MG63 (cell line): ENCODE measurements around the gene RAPGEF4. TPM values are rescaled to one million over a fixed set of nuclear protein-coding genes. Genes with fewer than 3 reads are reported as not detected.
A peak's percentile ranks its signal among the peaks of the same experiment; 100 is the strongest.

Experiments
- DNase-seq: peaks from one replicate; pipeline ENCODE4 v3.0.0-alpha.2; 2020
- H3K27me3 ChIP-seq: fragments of 250-450 bp; sonication (Bioruptor Pico); 2 replicates; pipeline ENCODE4 v1.5.1; 2020; ENCODE audit warnings: mild to moderate bottlenecking, moderate library complexity
- H3K36me3 ChIP-seq: fragments of 250-450 bp; sonication (Bioruptor Pico); 2 replicates; pipeline ENCODE4 v1.5.1; 2020; ENCODE audit warnings: mild to moderate bottlenecking, moderate library complexity
- H3K4me3 ChIP-seq: fragments of 250-450 bp; sonication (Bioruptor Pico); 2 replicates; pipeline ENCODE4 v1.5.1; 2020; ENCODE audit warnings: mild to moderate bottlenecking, moderate library complexity
- H3K9me3 ChIP-seq: fragments of 250-450 bp; sonication (Bioruptor Pico); 2 replicates; pipeline ENCODE4 v1.5.1; 2020; ENCODE audit warnings: mild to moderate bottlenecking, moderate library complexity
- total RNA-seq: library from RNA; depleted of rRNA; stranded (reverse); fragments of >200 nt; shearing (Covaris generic); gene quantifications from 2 replicates; pipeline ENCODE4 v1.2.3, GENCODE V29; 2014; ENCODE audit warnings: low replicate concordance; rRNA removed

The RAPGEF4 gene
- total RNA-seq: not detected in 2 replicates

DNA sequence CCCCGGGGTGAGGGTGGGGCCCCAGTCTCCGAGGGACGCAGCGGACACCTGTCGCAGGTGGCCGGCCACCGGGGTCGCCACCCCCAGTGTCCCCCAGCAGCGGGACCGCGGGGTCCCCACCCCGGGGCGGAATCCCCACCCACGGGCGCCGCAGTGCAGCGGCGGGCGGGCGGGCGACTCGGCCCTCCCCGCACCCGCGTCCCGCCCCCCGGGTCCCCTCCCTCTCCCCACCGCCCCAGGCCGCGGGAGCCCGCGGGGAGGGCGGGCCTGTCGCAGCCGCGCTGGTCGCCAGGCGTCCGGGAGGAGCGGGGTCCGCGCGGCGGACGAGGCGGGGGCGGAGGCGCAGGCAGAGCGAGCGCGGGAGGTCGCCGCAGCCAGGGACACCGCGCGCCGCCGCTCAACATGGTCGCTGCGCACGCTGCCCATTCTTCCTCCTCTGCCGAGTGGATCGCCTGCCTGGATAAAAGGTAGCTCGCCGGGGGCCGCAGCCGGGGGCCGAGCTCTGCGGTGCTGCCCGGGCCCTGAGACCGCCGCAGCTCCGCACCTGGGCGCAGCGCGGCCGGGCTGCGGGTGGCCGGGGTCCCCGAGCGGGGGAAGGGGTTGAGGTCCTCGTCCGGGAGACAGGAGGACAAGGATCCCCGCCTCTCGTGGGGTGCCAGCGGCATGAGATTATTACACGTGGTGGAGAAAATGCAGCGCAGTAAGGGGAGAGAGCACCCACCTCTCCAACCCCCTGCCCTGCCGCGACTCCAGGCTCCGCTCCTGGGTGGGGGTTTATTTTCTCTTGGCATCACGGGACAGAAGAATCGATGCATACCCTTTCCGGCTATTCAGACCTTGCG is at the start of gene RAPGEF4:
TSS of gene RAPGEF4 (plus strand) at position 264 of the 842 bp plus-strand sequence. CDS start at position 403, 139 bp downstream.
- peak; percentile 21 for DNase-seq
- Histone ChIP-seq H3K4me3 (peak within 1 kb of the TSS; percentile 27), H3K9me3 (no peaks in the 10 kb centered on the region), H3K36me3 (no peaks in the 10 kb centered on the region), H3K27me3 (peaks cover 8% of the 10 kb centered on the region; the same call in 1 of the 2 replicates)

DNA sequence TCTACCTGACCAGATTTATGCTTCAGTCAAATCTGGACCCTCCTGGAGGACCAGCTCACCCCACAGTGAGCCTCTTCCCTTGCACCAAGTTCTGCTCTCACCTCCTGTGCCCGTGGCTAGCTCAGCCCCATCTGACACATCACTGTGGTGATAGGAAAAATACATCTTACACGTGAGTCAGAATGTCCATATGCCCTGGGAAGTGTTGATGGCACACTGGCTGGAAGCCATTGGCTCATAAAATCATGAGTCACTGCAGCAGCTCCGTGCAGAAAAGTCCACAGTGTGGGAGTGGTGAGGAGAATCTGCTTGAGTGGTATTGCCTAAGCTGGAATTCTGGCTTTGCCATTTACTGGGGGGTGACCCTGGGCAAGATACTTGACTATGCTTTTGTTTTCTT is 42.6 kb upstream of the RAPGEF4 start:
- peak; percentile 94 for DNase-seq
- H3K27me3 ChIP-seq: no peaks in the 10 kb centered on the region
- H3K36me3 ChIP-seq: no peaks in the 10 kb centered on the region
- H3K9me3 ChIP-seq: no peaks in the 10 kb centered on the region; the same call in 1 of the 2 replicates
- no peak overlapping the region for H3K4me3 ChIP-seq

DNA sequence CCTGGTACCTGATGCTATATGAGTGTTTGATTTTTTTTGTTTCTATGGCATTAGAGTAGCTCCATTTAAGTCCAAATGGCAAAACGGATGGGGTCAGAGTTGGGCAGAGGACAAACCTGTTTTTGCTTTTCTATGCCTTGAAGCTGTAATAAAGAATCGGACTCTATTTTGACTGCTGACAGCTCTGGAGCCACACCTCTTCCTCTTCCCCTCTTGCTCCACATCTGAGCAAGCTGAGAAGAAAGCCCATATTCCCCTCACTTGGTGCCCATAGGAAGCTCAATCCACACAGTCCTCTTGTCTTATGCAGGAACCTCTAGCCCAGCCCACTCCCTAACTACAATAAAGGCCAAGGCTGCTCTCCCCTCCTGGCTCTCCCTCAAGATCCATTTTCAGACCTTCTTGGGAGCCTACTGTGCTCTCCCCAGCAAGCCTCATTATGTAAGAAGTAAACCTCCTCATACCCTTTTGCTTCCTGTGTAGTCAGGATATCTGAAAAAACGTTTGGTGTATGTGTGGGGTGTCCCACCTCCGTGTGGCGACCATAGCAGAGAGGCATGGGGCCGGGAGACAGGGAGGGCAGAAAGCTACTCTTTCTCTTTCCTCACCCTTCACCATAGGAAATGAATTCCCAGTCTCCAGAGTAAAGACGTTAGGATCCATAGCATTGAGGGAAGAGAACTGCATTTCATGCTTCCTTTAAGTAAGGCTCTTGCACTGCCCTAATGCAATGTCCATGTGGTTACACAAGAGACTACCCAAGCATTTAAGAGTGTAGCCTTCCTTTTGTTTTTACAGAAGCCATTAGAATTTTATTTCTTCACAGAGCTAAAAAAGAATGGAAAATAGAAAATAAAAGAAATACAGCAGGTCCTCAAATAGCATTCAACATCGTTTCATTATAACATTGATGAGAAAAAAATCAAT is 41.9 kb upstream of the RAPGEF4 start:
- DNase-seq: no peak
- no peaks in the 10 kb centered on the region for H3K36me3 ChIP-seq
- no peak overlapping the region for H3K4me3 ChIP-seq
- H3K27me3 ChIP-seq: no peaks in the 10 kb centered on the region
- H3K9me3 ChIP-seq: no peaks in the 10 kb centered on the region; the same call in 1 of the 2 replicates

DNA sequence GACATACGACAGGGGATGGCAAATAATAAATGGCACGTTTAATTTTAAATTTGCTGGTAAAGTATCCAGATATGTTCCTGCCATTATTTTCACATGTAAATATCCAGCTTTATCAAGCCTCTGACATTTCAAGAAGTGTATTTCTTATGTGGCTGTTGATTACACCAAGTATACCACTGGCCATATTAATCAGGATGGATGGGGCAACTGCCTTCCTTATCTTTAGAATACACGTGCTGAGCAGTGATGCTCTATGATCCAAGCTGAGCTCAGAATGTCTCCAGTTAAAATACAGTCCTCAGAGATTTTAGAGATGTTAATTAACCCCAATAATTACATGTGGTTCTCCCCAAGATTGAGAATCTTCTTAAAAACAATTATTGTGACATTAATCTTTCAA is 38.3 kb upstream of the RAPGEF4 start:
- Histone ChIP-seq H3K27me3 (no peaks in the 10 kb centered on the region), H3K36me3 (no peaks in the 10 kb centered on the region), H3K9me3 (no peaks in the 10 kb centered on the region), H3K4me3 (no peak overlapping the region)
- DNase-seq: no peak

DNA sequence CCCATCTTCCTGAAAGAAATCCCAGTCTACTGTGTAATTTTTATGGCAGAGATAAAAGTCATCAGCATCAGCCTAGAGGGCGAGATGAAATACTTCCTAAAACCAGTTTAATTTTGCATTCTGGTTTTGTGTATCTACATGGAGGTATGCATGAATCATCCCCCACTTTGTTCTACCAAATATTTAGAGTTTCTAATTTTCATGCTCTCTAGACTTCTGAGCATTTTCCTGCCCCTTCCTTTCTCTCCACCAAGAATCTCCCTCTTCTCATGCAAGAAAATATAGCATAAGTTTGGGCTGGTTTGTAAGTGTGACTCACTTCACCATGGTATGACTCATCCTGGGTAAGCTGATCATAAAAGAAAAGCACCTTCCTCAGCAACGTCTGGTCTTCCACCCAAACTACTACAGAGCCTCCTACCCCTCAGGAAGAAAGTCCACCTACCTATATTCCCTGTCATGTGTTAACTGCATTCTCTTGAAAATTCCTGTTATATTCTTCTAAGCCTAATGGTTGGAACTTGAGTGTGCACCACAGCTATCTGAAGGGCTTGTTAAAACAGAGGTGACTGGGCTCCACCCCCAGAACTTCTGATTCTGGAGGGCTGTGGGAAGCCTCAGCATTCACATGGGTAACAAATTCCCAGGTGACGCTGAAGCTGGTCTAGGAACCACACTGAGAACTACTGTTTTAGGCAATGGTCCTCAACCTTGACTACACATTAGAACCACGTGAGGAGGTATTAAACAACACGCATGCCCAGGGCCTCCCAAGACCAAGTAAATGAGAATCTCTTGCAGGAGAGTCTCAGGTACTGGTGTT is 37.4 kb upstream of the RAPGEF4 start:
- DNase-seq: peak; percentile 30
- H3K36me3 ChIP-seq: no peaks in the 10 kb centered on the region
- H3K27me3 ChIP-seq: no peaks in the 10 kb centered on the region
- H3K9me3 ChIP-seq: no peaks in the 10 kb centered on the region
- H3K4me3 ChIP-seq: no peak overlapping the region

DNA sequence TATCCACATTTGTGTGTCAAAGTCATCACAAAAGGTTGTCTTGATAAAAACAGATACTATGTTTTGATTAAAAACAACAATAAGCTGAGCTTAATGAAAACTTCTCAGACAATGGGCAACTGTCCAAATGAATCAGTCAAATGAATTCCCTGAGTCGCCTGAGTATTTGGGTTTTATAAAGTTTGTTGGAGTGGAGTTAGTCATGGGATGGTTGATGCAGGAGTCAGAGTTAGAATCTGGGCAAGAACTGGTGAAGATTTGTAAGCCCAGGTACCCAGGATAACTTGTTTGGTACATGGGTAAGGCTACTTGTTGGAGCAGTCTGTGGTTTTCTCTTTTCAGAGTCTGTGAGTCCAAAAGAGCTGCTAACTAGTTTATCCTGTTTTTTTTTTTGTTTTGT is 34.4 kb upstream of the RAPGEF4 start:
- Histone ChIP-seq H3K4me3 (no peak overlapping the region), H3K9me3 (no peaks in the 10 kb centered on the region), H3K27me3 (no peaks in the 10 kb centered on the region), H3K36me3 (no peaks in the 10 kb centered on the region)
- DNase-seq: peak; percentile 24

DNA sequence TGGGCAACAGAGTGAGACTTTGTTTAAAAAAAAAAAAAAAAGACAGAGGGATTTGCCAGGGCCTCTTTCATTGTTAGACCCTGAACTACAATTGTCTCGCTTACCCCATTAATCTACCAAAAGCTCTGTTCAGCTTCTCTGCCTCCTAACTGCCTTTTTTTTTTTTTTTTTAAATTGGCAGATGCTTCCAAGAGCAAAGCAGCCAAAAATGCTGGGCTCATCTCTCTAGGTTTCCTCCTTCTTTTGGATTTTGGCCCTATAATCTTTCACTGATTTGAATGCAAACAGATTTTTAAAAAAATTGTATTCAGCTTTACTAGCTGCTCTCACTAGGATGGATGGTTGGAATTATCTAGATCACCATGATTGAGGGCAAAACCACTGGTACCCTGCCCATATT is 33.2 kb upstream of the RAPGEF4 start:
- no peaks in the 10 kb centered on the region for H3K36me3 ChIP-seq
- H3K4me3 ChIP-seq: no peak overlapping the region
- no peak for DNase-seq
- no peaks in the 10 kb centered on the region for H3K27me3 ChIP-seq
- no peaks in the 10 kb centered on the region for H3K9me3 ChIP-seq

DNA sequence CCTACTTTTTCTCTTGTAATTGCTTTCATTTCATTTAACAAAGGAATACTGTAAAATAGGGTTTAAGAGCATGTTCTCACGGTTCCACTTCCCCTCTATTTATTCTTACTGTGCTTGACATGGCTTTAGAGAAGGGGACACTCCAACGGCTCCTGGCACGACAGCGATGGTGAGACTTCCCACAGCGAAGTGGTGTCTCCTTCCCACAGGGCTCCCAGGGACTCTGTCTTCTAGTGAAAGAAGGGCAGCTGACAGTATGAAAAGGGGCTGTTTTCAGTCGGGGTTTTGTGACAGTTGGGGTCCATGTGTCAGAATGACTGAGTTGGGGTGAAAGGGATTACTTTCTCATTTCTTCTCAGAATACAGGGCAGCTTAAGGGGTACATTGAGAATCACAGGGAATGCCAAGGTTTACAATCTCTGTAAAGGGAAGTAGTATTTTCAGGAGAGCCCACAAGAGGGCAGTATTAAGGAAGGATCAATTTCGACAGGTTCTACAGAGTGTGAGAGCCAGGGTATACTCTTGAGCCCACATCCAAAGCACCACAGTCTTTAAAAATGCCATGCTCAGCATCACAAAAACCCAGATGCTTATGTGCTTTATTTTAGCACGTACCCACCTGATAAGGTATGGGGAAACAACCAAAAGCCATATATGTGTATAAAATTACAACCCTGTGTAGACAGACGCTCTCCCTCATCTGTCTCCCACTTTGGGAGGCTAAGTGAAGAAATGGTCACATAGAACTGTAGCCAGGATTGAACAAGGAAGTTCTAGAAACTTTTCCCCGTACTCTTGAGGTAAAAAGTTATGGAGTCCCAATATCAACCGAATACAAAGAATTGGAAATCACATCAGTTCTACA is 31.3 kb upstream of the RAPGEF4 start:
- Histone ChIP-seq H3K4me3 (no peak overlapping the region), H3K36me3 (no peaks in the 10 kb centered on the region), H3K9me3 (no peaks in the 10 kb centered on the region), H3K27me3 (no peaks in the 10 kb centered on the region; the same call in 1 of the 2 replicates)
- DNase-seq: no peak

DNA sequence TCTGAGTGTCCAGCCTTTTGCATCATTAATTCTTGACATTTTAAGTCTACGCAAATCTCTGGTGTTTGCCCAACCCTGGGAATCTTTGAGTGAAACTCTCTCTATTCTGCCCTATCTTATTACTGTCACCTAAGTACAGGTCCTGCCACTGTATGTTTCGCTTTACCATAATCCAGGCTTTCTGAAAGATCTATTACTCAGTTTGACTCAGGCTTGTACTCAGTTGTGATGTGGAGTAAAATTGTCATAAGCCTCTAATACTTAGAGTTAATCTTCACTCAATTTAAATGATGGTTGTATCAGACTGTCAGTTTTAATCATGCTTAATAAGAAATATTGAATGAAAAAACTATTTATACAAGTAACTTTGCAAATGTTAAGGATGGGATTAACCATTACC is 30.3 kb upstream of the RAPGEF4 start:
- Histone ChIP-seq H3K9me3 (no peaks in the 10 kb centered on the region), H3K36me3 (no peaks in the 10 kb centered on the region), H3K4me3 (no peak overlapping the region), H3K27me3 (no peaks in the 10 kb centered on the region; the same call in 1 of the 2 replicates)
- DNase-seq: no peak

DNA sequence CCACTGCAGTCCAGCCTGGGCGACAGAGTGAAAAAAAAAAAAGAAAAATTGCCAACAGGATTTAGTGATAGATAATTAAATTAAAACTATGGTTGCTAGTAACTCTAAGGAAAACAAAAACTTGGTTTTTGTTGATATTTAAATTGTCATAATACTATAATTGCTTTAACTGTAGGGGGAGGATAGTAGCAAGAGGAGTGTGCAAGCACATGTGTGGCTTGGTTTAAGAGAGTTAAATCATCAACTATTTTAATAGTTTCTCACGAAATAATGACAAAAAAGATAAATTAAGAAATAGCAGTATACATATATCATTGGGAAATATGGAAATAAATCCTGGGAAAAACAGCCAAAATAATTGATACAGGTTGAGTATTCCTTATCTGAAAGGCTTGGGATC is 27.4 kb upstream of the RAPGEF4 start:
- no peaks in the 10 kb centered on the region for H3K9me3 ChIP-seq
- no peaks in the 10 kb centered on the region for H3K36me3 ChIP-seq
- no peak for DNase-seq
- H3K4me3 ChIP-seq: no peak overlapping the region
- no peaks in the 10 kb centered on the region; the same call in 1 of the 2 replicates for H3K27me3 ChIP-seq

DNA sequence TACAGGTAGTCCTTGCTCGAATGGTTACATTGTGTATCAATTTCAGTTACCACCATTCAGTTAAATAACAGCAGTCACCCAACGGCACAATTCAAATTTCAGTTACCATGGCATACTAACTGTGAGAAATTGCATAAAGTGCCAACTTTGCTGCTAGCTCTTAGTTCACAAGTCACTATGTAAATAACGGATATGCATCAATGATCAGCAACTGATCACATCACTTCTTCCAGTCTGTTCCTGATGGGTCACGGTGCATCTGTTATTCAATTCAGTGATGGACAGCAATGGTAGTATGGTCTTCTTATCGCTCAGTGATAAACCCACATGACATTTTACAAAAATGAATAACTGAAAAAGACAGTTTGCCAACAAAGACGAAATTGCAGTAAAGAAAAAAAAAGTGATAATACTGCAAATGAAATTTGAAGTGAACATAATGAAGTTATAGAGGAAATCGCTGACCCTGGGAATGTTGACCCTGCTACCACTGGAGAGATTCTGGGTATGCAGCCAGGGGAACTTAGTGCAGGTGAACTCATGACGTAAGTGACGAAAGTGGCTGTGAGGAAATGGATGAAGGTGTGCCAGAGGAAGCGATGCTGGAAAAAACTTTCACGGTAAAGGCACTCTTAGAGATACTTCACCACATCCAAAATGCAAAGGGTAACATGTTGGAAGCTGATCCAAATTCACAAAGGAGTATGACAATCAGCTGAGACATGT is 25.9 kb upstream of the RAPGEF4 start:
- no peaks in the 10 kb centered on the region for H3K36me3 ChIP-seq
- H3K9me3 ChIP-seq: no peaks in the 10 kb centered on the region
- no peaks in the 10 kb centered on the region; the same call in 1 of the 2 replicates for H3K27me3 ChIP-seq
- H3K4me3 ChIP-seq: no peak overlapping the region
- DNase-seq: no peak

DNA sequence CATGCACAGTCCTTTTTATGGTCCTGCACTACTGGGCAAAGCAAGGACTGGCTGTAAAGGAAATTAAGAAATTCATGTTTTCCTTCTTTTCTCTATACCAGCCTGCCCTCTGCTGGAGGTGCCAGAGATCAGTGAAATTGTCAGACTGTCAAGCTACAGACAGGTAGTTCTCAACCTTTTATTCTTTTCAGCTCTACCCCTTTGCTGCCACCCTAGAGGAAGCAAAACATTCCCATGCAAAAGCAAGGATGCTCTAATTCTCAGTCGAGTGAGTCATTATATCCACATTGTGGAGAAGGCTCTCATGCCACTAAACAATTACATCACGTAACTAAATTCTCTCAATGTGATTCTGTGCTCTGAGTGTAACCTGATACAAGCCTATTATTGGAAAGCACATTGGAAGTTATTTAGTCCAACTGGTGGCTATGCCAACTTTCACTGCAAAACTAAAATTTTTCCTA is 25.0 kb upstream of the RAPGEF4 start:
- no peaks in the 10 kb centered on the region for H3K9me3 ChIP-seq
- DNase-seq: peak; percentile 34
- H3K36me3 ChIP-seq: no peaks in the 10 kb centered on the region

DNA sequence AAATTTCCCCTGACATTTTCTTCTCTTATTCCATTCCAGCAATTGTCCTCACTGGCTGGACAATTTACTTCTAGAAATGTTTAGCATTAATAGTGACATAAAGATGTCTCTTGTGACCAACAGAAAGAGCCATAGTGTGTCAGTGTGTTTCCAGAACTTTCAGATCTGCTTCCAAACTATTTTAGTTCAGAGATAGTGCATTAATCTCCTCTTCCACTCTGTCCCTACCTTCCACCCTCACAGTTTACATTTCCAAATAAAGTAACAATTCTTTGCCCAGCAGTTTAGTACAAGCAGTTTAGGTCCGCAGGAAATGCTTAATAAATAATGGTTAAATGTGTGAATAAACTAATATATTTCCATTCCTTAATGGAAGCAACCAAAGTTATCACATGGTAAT is 24.5 kb upstream of the RAPGEF4 start:
- Histone ChIP-seq H3K36me3 (no peaks in the 10 kb centered on the region), H3K9me3 (no peaks in the 10 kb centered on the region), H3K27me3 (no peaks in the 10 kb centered on the region; the same call in 1 of the 2 replicates), H3K4me3 (no peak overlapping the region)
- DNase-seq: no peak

More for the DNA sequence above, 25.0 kb upstream of the RAPGEF4 start:
- H3K27me3 ChIP-seq: no peaks in the 10 kb centered on the region; the same call in 1 of the 2 replicates
- H3K4me3 ChIP-seq: no peak overlapping the region

DNA sequence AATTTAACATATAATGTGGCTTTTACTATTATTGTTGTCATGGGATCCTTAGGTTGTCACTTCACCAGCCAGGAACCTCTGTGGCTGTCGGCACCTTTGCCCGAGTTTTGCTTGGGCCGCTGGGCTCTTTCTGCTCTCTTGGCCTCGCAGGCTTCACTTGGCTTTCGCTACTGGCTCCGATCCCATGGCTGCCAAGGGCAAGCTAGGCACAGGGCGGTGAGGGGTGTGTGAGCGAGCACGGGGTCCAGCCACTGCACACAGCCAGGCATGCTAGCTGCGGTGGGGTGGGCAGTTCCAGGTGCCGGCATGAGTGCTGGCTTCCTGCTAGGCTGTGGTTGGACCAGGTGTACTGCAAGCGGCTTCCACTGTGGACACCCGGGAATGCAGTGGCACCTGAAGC is 23.4 kb upstream of the RAPGEF4 start:
- DNase-seq: no peak
- H3K9me3 ChIP-seq: no peaks in the 10 kb centered on the region
- H3K27me3 ChIP-seq: no peaks in the 10 kb centered on the region; the same call in 1 of the 2 replicates
- H3K4me3 ChIP-seq: no peak overlapping the region
- H3K36me3 ChIP-seq: no peaks in the 10 kb centered on the region

DNA sequence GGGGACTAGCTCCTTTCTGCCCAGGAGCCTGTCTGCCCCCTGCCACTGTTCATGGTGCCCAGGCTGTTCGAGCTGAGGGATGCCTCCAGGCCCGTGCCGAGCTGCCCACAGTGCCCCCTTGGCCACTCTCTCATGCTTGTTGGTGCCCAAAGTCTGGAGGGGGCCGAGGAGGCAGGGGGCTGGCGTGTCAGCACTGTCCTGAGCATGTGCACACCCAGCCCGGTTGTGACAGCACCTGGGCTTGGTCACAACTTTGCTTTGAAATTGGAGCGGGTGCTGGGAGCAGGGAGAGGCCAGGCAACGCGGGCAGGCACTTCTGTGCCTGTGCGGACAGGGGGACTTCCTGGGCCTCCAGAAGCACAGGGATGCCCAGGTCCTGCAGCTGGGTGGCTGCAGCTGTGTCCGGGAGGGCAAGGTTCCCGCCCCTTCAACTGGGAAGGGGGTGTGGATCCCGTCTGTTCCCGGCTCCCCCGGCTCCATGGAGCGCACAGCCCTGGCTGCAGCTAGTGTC is 22.2 kb upstream of the RAPGEF4 start:
- Histone ChIP-seq H3K27me3 (no peaks in the 10 kb centered on the region; the same call in 1 of the 2 replicates), H3K4me3 (no peak overlapping the region), H3K36me3 (no peaks in the 10 kb centered on the region), H3K9me3 (no peaks in the 10 kb centered on the region)
- DNase-seq: no peak
